HuH-7 (cell line): ENCODE measurements around the gene RIPOR3.
"Not testable (repeated sequence)": the region's sequence is repeated elsewhere in the genome, so short reads cannot be mapped to it uniquely, and the experiment has no call there.

Source experiments
- DNase-seq: peaks from one replicate; pipeline ENCODE4 v3.0.0; 2011; ENCODE audit warnings: low spot score

The RIPOR3 gene

DNA sequence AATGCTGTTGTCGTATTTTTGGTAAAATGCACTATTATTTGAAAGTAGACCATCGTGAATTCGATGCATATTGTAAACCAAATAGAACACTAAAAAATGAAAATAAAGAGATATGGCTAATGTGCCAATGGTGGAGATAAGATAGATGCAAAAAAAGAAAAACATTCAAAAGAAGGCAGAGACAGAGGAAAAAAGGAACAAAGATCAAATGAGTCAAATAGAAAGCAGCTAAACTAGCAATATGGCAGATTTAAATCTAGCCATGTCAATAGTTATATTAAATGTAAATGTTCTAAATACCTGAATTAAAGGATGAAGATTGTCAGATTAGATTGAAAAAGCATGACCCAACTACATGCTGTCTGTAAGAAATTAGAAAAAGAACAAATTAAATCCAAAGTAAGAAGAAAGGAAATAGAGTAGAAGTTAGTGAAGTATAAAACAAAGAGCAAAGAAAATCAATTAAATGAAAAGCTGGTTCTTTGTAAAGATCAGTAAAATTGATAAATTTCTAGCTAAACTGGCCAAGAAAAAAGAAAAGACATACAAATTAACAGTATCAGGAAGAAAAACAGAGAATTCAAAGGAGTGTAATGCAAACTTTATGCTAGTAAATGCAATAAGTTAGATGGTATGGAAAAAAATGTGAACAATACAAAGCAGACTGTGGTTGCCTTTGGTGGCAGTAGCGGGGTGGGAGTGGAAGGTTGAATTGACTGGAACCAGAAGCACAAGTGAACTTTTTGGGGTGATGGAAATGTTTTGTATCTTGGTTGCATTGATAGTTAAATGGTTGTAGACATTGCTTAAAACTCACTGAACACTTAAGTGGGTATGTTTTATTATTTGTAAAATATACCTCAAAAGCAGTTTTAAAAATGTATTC lies 136.4 kb downstream of the RIPOR3 start:
- no peak for DNase-seq

DNA sequence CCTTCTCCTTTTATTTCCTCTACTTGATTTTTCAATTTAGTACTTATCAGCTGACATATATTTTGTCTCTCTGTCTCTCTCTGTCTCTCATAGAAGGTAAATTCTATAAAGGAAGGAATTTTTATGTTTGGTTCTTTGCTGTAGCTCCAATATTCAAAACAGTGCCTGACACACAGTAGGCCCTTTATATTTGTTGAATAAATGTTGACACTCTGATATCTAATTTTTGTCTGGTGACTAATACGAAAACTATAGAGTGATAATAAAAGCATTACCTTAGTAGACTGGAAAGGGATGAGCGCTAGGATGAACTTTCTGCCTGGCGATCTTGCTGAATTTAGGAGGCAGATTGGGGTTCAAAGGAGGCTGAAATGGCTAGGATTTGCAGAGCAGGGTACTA lies 138.4 kb downstream of the RIPOR3 start:
- no peak for DNase-seq

GRCh38 chr20:50551288-50551687 lies 140.1 kb downstream of the RIPOR3 start:
- no peak for DNase-seq

GRCh38 chr20:50550531-50550930 lies 140.8 kb downstream of the RIPOR3 start:
- no peak for DNase-seq

- no peak for DNase-seq
These were observed 142.9 kb downstream of the RIPOR3 start for GRCh38 chr20:50548396-50548795.

- DNase-seq: no peak
These were observed 143.4 kb downstream of the RIPOR3 start for GRCh38 chr20:50547964-50548363.

- no peak for DNase-seq
These were observed 144.5 kb downstream of the RIPOR3 start for GRCh38 chr20:50546729-50547314.

GRCh38 chr20:50545126-50545525 lies 146.2 kb downstream of the RIPOR3 start:
- DNase-seq: no peak

DNA sequence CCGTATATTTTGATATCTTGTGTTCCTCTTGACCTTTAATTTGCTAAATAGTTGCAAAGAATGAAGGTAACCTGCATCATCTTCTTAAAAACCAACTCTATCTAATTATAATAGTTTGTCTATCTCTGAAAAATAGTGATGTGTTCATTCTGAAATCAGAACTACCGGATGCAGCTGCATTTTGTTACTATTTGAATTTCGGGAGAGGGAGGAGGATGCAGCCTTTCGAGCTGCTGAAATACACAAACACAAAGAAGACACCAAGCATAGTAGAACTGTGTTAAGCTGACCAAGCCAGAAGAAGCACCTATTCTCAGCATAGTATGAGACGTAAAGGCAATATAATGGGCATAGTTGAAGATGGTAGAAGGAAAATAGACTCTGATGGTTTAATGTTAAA lies 148.0 kb downstream of the RIPOR3 start:
- DNase-seq: no peak

DNA sequence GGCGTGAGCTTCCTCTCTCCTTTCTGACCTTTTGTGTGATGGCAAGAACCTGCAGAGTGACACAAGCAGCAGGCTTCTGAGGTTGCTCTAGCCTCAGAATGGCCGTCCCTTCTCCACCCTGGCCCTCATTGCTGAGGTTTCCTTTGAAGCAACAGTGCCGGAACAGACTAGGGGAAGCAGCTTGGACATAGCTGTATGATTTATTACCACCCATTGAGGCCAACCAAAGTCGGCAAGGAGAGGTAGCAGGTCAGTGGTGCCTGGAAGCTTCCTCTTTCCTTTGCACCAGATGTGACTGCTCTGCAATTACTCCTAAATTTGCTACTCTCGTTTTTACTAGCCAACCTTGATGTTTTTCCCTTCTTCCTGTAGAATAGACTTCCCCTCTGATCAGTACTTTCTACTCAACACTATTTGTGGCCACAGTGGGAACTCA lies 149.7 kb downstream of the RIPOR3 start:
- no peak for DNase-seq

DNA sequence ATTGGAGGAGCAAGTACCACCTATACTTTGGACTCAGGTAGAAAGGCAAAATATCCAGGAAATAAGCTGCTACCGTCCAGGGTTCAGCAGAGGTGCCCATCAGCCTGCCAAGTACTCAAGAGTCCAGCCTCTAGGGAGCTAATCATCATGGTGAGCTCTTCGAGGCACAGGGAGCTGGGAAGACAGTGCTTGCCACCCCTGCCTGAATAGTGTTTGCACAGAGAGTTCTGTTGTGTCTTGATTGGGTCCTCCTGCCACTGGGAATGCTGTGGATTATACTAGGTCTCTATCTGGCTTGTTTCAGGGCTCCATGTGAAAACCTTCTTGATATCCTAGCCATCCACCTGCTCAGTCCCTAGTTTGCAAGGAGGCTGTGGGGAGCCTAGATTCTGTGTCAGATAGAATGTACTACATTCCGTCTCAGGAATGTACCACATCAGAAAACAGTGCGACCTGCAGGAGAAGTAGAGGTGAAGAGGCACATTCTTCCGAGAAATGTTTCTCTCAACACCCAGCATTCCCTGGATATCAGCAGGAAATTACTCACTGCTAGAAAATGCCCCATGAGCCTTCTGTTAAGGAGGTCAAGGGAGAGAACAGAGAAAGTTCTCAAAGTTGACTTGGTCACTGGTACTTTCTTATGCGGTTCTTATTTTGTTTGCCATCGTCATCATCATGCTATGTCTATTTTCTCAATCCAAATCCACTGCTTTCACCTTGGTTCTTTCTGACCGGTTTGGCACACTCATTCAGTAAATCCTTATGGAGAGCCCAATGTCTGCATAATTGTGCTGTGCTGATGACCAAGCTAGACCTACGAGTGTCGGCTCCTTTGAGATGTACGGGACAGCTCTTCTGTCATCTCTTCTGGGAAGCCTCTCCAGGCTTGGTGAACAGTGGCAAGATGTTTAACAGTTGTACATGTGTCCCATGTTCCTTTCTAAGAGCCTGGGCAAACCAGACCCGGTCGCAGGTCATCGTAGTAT lies 150.4 kb downstream of the RIPOR3 start:
- DNase-seq: no peak

DNA sequence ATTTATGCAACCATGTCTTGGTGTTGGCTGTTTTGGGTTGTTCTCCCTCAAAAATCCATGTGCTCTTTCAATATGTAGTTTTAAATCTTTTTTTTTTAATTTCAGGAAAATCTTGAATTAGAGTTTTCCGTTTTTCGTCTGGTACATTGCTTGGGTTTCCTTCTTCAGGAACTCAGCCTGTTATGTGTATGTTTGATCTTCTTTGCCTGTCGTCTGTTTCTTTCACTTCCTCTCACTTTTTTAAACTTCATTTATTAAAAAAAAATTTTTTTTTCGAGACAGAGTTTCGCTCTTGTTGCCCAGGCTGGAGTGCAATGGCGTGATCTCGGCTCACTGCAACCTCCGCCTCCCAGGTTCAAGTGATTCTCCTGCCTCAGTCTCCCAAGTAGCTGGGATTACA lies 151.5 kb downstream of the RIPOR3 start:
- not testable (repeated sequence) for DNase-seq

- DNase-seq: no peak
These were observed 153.1 kb downstream of the RIPOR3 start for GRCh38 chr20:50538276-50538675.

DNA sequence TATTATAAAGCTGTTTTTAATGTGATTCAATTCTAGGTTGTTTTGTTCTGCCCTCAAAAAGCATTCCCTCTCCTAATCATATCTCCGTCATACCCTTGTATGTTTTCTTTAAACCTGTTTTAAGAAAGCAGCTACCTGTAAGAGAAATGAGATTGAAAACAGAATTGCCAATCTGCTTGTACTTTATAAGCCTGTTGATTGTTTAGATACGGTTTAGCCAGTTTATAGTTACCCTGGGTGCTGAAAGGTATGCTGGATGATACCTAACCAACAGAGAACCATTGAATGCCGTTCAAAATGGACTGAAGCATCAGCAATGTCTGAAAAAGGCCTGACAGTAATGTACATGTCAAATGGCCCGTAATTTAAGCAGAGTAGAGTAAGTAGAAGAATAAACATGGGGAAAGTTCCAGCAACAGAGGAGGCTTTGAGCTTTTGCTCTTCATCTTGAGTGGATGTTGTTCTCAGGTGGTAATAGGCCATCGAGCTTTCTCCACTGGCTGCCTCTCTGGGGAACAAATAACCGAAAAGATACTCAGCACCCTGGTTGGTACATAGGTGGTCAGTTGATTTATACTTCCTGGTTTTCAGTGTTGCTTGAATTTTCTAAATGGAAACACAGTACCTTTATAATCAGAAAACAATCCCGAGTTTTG lies 153.7 kb downstream of the RIPOR3 start:
- no peak for DNase-seq

DNA sequence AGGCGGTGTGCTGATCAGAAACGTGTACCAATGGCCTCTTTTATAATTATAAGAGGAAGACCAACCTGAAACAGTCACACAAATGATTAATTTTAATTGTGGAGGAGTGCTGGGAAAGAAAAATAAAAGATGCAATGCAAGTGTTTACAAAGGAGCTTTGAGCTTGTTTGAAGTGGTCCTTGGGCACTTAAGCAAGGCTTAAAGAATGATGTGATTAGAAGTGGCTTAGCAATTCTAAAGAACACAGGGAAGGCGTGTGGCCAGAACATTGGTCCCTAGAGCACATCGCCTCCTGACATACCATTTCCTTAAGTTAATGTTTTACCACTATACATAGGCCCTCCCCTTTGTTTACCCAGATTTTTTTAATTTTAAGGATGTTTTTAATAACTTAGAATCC lies 155.0 kb downstream of the RIPOR3 start:
- no peak for DNase-seq
